GM12801 (cell line): ENCODE results near the gene OSER1.

ENCODE experiments used
- TF ChIP-seq, protein P1 (sequence below): IDR thresholded peaks from one replicate; pipeline ENCODE4 v1.5.1; 2011; ENCODE audit warnings: control low read depth; ENCODE audit not compliant: insufficient read length; ENCODE audit errors: extremely low read depth

OSER1 gene

DNA sequence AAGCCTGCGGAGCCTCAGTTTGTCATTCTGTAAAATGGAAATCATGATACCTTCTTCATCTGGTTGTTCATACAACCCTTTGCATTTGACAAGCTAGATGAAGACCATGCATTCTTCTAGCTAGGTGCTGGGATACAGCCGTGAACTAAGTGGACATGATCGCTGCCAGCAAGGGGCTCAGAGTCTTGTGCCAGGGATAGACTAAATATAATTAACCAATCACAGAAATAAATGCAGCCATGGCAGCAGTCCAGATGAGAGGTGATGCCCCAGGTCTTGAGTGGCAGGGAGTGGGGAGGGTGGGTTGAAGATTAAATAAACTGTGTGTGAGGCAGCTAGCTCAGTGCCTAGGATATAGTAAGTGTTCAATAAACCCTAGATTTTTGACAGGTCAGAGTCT is 42.8 kb downstream of the OSER1 start:
- TF ChIP-seq, protein P1, sequence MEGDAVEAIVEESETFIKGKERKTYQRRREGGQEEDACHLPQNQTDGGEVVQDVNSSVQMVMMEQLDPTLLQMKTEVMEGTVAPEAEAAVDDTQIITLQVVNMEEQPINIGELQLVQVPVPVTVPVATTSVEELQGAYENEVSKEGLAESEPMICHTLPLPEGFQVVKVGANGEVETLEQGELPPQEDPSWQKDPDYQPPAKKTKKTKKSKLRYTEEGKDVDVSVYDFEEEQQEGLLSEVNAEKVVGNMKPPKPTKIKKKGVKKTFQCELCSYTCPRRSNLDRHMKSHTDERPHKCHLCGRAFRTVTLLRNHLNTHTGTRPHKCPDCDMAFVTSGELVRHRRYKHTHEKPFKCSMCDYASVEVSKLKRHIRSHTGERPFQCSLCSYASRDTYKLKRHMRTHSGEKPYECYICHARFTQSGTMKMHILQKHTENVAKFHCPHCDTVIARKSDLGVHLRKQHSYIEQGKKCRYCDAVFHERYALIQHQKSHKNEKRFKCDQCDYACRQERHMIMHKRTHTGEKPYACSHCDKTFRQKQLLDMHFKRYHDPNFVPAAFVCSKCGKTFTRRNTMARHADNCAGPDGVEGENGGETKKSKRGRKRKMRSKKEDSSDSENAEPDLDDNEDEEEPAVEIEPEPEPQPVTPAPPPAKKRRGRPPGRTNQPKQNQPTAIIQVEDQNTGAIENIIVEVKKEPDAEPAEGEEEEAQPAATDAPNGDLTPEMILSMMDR, result no peak

DNA sequence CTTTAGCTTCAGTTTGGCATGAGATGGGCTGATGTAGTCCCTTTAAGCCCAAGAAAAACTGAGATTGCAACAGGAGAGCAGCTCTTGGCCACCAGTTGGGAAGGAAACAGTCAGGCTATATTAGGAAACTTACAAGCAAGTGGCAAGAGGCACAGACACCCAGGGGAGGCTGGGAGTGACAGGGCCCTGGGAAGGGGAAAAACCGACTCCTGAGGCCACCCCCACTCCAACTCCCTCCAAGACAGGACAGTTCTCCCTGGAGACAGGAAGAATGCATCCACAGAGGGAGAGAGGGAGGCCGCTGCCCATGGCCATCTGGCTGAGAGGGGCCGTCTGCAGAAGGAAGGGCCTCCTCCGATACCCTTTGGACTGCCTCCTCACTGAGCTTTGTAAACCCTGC is 44.1 kb downstream of the OSER1 start:
- TF ChIP-seq, protein P1, result no peak

DNA sequence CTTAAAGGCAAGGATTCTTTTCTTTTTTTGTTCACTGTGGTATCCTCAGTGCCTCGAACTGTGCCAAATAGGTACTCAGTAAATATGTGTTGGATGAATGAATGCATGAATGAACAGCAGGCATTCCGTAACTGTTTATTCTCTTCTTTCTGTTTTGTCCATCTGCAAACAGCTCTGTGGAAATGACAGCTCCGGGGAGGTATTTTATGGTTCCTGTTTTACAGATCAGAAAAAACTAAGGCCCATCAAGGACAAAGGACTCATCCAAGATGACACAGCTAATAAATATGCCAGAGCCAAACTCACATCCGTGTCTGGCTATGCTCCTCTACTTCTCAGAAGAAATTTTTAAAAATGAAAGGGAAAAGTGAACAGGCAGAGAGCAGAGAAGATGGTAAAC is 44.6 kb downstream of the OSER1 start:
- TF ChIP-seq, protein P1, result no peak

- TF ChIP-seq, protein P1, result no peak
Measured at GRCh38 chr20:44160133-44160532, 50.4 kb downstream of the OSER1 start.

DNA sequence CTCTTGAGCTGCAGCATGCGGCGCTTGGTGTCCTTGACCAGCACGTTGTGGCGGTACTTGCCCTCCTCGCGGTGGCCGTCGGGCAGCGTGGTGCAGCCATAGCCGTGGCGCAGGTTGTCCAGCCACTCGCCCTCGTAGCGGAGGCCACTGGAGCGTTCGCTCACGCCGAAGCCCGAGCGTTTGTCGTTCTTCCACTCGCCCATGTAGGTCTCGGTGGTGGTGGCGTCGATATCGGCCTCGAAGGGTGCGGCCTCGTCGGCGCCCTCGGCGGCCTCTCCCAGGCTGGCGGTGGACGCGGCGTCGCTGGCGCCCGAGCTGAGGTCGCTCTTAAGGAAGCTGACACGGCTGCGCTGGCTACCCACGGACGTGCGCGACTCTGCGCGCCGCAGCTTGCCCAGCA is 50.9 kb downstream of the OSER1 start:
- TF ChIP-seq, protein P1, result no peak

DNA sequence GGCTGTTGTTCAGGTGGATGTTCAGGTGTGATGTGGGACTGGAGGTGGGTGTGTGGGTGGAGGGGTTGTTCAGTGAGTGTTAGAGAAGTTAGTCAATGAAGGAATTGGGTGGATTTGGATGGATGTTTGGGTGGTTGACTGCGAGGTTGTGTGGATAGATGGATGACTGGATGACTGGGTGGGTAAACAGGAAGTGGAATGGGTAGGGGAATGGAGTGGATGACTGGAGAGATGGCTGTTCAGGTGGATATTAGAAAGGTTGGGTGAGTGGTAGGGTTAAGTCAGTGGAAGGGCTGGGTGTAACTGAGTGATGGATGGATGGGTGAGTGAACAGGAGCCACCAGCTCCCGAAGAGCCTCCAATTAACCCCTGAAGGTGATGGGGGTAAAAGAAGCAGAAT is 51.4 kb downstream of the OSER1 start:
- TF ChIP-seq, protein P1, result no peak

DNA sequence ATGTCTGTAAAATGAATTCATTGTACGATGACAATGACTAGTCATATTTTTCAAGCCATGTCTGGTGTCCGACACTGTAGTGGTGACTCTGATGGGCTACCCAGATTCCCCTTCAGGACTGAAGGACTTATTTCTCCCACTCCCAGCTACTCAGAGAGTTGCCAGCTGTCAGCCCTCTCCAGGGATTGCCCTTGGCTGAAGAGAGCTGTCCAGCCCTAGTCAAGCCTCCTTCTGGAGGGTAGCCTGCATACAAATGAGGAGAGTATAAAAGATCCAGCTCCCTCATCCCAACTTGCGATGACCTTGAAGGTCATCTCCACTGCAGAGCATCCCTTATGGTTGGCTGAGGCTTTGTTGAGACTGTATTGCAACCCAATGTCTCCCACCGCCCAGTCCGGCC is 53.5 kb downstream of the OSER1 start:
- TF ChIP-seq, protein P1, result no peak

GRCh38 chr20:44154521-44155001 is 56.0 kb downstream of the OSER1 start:
- TF ChIP-seq, protein P1, result no peak
